B cell (primary cell): Measurements from ENCODE around the gene GRPEL1. TPM values are rescaled to one million over a fixed set of nuclear protein-coding genes. Genes with fewer than 3 reads are reported as not detected.

Source experiments
- ATAC-seq: fragments of 200-7000 bp; cut with Tn5 transposase; one replicate; pipeline ENCODE4 v1.10.0; 2021; ENCODE audit warnings: low read depth, mild to moderate bottlenecking, moderate number of reproducible peaks, moderate library complexity
- CTCF ChIA-PET: fragments of 350-600 bp; sonication (Branson Sonifier 250); formaldehyde crosslinking; loops from one replicate; lab custom pipeline; 2021; ENCODE audit warnings: antibody characterized with exemption, inconsistent platforms; lab: Charles Lee
- POLR2A ChIA-PET: fragments of 350-600 bp; sonication (Branson Sonifier 250); formaldehyde crosslinking; loops from one replicate; lab custom pipeline; 2021; ENCODE audit warnings: antibody characterized with exemption; lab: Charles Lee
- DNase-seq: peaks from one replicate; pipeline ENCODE4 v3.0.0; 2013
- H2AFZ ChIP-seq: 2 replicates; pipeline ENCODE4 v1.6.1; 2012; ENCODE audit warnings: mild to moderate bottlenecking, low read depth, low read length; ENCODE audit not compliant: insufficient read depth, poor library complexity, severe bottlenecking
- H3K27ac ChIP-seq, 2 donors: 1 replicate in 1 of 2; 2 replicates in 1 of 2; pipeline ENCODE4 v1.5.1; 2012 to 2013; ENCODE audit warnings: low read length in 2 of 2, mild to moderate bottlenecking in 2 of 2, moderate library complexity in 1 of 2
- H3K27me3 ChIP-seq, 4 experiments: fragments of 200-600 bp in 1 of 4; sonication (generic) in 1 of 4; replicated peaks in 1 of 4; 1 replicate in 2 of 4; 2 replicates in 2 of 4; pipeline versions ENCODE4 v1.6.1 to v1.7.0; 2013 to 2016; ENCODE audit warnings: low read length in 3 of 4, mild to moderate bottlenecking in 2 of 4, mixed read lengths in 1 of 4, moderate library complexity in 1 of 4; ENCODE audit not compliant: insufficient read depth in 4 of 4, control insufficient read depth in 3 of 4; ENCODE audit errors: control extremely low read depth in 1 of 4
- H3K36me3 ChIP-seq, 2 experiments: replicated peaks in 1 of 2; 1 replicate in 1 of 2; 2 replicates in 1 of 2; pipeline versions ENCODE4 v1.6.1 to v1.7.1; 2013; ENCODE audit warnings: low read length in 1 of 2; ENCODE audit not compliant: insufficient read depth in 2 of 2, control insufficient read depth in 1 of 2; ENCODE audit errors: control extremely low read depth in 1 of 2, extremely low read depth in 1 of 2
- H3K4me1 ChIP-seq, 2 donors: fragments of 200-600 bp in 1 of 2; sonication (generic) in 1 of 2; 1 replicate in 1 of 2; 2 replicates in 1 of 2; pipeline versions ENCODE4 v1.5.1 to v1.6.1; 2013 to 2017; ENCODE audit warnings: low read length in 2 of 2; ENCODE audit not compliant: control insufficient read depth in 2 of 2, insufficient read depth in 2 of 2
- H3K4me2 ChIP-seq: replicated peaks from 2 replicates; pipeline ENCODE3; 2012; ENCODE audit warnings: mild to moderate bottlenecking, low read depth, low read length; ENCODE audit not compliant: poor library complexity, severe bottlenecking
- H3K4me3 ChIP-seq, 5 experiments: fragments of 200-600 bp in 1 of 5; sonication (generic) in 1 of 5; 1 replicate in 3 of 5; 2 replicates in 2 of 5; pipeline versions ENCODE4 v1.5.1 to v1.7.0; 2011 to 2016; ENCODE audit warnings: low read length in 4 of 5, mild to moderate bottlenecking in 4 of 5, low read depth in 2 of 5, control low read depth in 1 of 5, moderate library complexity in 1 of 5; ENCODE audit not compliant: insufficient read depth in 1 of 5; ENCODE audit errors: control extremely low read depth in 1 of 5, extremely low read depth in 1 of 5
- H3K79me2 ChIP-seq: fragments of 200-600 bp; sonication (generic); one replicate; pipeline ENCODE4 v1.6.0; 2016; ENCODE audit warnings: low read length; ENCODE audit not compliant: control insufficient read depth, insufficient read depth
- H3K9ac ChIP-seq: fragments of 200-600 bp; sonication (generic); 2 replicates; pipeline ENCODE4 v1.6.1; 2017; ENCODE audit warnings: mild to moderate bottlenecking, low read length, moderate library complexity
- H3K9me3 ChIP-seq, 3 donors: one replicate each; pipeline versions ENCODE4 v1.6.1 to v1.7.1; 2013; ENCODE audit warnings: low read length in 2 of 3; ENCODE audit not compliant: control insufficient read depth in 2 of 3, insufficient read depth in 1 of 3; ENCODE audit errors: control extremely low read depth in 1 of 3
- H4K20me1 ChIP-seq: 2 replicates; pipeline ENCODE4 v1.6.0; 2012; ENCODE audit warnings: mild to moderate bottlenecking, low read length; ENCODE audit not compliant: insufficient read depth, control insufficient read depth, poor library complexity, severe bottlenecking
- H3K27ac Mint-ChIP-seq: one replicate; pipeline ENCODE4 v1.8.0; 2021; ENCODE audit warnings: mixed read lengths
- H3K27me3 Mint-ChIP-seq: one replicate; pipeline ENCODE4 v1.8.0; 2021; ENCODE audit warnings: mixed read lengths
- H3K4me1 Mint-ChIP-seq: one replicate; pipeline ENCODE4 v1.8.0; 2021; ENCODE audit warnings: mixed read lengths
- H3K4me3 Mint-ChIP-seq: one replicate; pipeline ENCODE4 v1.8.0; 2021; ENCODE audit warnings: mixed read lengths
- H3K9me3 Mint-ChIP-seq: one replicate; pipeline ENCODE4 v1.8.0; 2022; ENCODE audit warnings: mixed read lengths; ENCODE audit not compliant: insufficient read depth
- EZH2 ChIP-seq: IDR thresholded peaks from 2 replicates; pipeline ENCODE4 v1.6.1; 2012; ENCODE audit warnings: borderline replicate concordance, low read depth, mild to moderate bottlenecking, moderate library complexity, low read length; ENCODE audit not compliant: insufficient read depth, poor library complexity, severe bottlenecking
- WGBS: methylation state at CpG from one replicate; pipeline ENCODE4 v1.1.5; 2013; ENCODE audit warnings: missing lambda C conversion rate; ENCODE audit not compliant: insufficient coverage; 5-methylcytosine and 5-hydroxymethylcytosine counted together
- intact Hi-C: fragments of 100-400 bp; cut with micrococcal nuclease; formaldehyde crosslinking; loops from one replicate; pipeline ENCODE4 v1.10.0; 2022
- polyA plus RNA-seq: library from polyadenylated mRNA; depleted of rRNA; stranded (reverse); fragments of >200 nt; gene quantifications from 2 replicates; pipeline ENCODE4 v1.2.3, GENCODE V29; 2012
- total RNA-seq, 2 donors: library from RNA; stranded (reverse); fragments of 120-200 nt in 1 of 2; gene quantifications; 1 replicate in 1 of 2; 2 replicates in 1 of 2; pipeline versions ENCODE4 v1.2.3 to v1.2.4, GENCODE V29; 2013 to 2022
- TF ChIP-seq, protein P1 (sequence below): fragments of 200-600 bp; IDR thresholded peaks from one replicate; pipeline ENCODE4 v1.8.0; 2022; ENCODE audit warnings: antibody characterized with exemption, mild to moderate bottlenecking

Gene GRPEL1
- total and polyA plus RNA-seq, 2 donors (not counting 1 experiment from before 2014, with no cell fraction given): 15.0 to 26.0 TPM

DNA sequence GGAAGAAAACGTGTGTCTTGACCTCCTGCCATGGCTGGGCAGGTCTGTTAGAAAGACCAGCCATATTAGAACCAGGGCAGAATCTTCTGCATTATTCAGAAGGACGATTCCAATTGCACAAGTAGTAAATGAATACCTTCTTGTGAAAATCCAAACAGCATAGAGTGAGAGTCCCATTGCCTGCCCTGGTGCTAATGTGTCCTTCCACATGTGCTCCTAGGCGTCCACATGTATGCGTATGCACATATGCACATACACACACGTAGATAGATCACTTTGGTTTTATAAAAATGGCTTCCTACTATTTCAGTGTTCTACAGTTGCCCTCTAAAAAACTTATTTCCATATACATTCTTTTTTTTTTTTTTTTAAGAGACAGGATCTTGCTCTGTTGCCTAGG lies 10.2 kb upstream of the GRPEL1 start:
- no peak overlapping the region for H3K4me3 ChIP-seq
- DNase-seq (no peak), ATAC-seq (no peak)
- intact Hi-C loops: no loop called here
- H3K4me2 ChIP-seq: no peak overlapping the region
- H2AFZ ChIP-seq: no peak overlapping the region
- Mint-ChIP-seq H3K27ac (no peak overlapping the region), H3K4me3 (no peak overlapping the region), H3K27me3 (peaks cover 33% of the 10 kb centered on the region), H3K4me1 (no peaks in the 10 kb centered on the region), H3K9me3 (no peaks in the 10 kb centered on the region)
- no peak overlapping the region for H3K27ac ChIP-seq
- no peak for TF ChIP-seq EZH2
- TF ChIP-seq, protein P1, sequence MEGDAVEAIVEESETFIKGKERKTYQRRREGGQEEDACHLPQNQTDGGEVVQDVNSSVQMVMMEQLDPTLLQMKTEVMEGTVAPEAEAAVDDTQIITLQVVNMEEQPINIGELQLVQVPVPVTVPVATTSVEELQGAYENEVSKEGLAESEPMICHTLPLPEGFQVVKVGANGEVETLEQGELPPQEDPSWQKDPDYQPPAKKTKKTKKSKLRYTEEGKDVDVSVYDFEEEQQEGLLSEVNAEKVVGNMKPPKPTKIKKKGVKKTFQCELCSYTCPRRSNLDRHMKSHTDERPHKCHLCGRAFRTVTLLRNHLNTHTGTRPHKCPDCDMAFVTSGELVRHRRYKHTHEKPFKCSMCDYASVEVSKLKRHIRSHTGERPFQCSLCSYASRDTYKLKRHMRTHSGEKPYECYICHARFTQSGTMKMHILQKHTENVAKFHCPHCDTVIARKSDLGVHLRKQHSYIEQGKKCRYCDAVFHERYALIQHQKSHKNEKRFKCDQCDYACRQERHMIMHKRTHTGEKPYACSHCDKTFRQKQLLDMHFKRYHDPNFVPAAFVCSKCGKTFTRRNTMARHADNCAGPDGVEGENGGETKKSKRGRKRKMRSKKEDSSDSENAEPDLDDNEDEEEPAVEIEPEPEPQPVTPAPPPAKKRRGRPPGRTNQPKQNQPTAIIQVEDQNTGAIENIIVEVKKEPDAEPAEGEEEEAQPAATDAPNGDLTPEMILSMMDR: no peak
- peaks cover 0 to 7% (median 0%) of the 10 kb centered on the region in 3 donors for H3K9me3 ChIP-seq
- 83% methylated on average over 5 of the region's 5 CpGs for WGBS
- H3K36me3 ChIP-seq: no peaks in the 10 kb centered on the region
- H4K20me1 ChIP-seq: no peaks in the 10 kb centered on the region
- POLR2A ChIA-PET: no interaction called here
- no peaks in the 10 kb centered on the region for H3K79me2 ChIP-seq
- H3K4me1 ChIP-seq: no peaks in the 10 kb centered on the region
- peaks cover 0 to 5% (median 3%) of the 10 kb centered on the region in 4 experiments for H3K27me3 ChIP-seq
- CTCF ChIA-PET: interaction anchor here (1.1 kb wide), 1 partner anchor 204 kb away, joined by 3 read pairs; no protein-coding TSS in a partner anchor
- no peak overlapping the region for H3K9ac ChIP-seq

DNA sequence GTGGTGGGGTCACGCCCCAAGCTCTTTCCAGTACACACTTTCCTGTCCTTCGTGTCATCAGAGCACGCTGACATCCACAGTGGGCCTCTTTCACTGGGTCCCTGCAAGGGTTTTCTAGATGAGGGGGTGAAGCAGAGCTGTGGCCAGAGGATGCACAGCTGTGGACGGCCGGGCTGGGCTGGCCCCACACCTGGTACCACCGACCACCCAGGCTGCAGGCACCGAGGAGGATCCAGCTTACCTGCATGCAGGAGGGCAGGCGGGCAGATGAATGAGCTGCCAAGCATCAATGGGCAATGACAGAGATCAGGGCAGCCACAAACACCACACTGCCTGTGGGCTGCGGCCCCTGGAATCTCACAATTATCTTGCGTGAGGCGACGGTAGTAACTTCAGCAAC lies 9.5 kb upstream of the GRPEL1 start:
- H3K4me3 Mint-ChIP-seq: no peak overlapping the region

More for the DNA sequence above, 9.5 kb upstream of the GRPEL1 start:
- WGBS: 88% methylated on average over 11 of the region's 12 CpGs
- Histone ChIP-seq H3K4me2 (no peak overlapping the region), H3K27ac (no peak overlapping the region), H3K36me3 (no peaks in the 10 kb centered on the region), H3K9me3 (peaks cover 0 to 7% (median 0%) of the 10 kb centered on the region in 3 donors), H4K20me1 (no peaks in the 10 kb centered on the region), H3K79me2 (no peaks in the 10 kb centered on the region), H3K9ac (no peak overlapping the region), H3K4me3 (no peak overlapping the region), H2AFZ (no peak overlapping the region), H3K4me1 (no peaks in the 10 kb centered on the region), H3K27me3 (peaks cover 0 to 4% (median 0%) of the 10 kb centered on the region in 4 experiments)
- intact Hi-C loops: no loop called here
- Mint-ChIP-seq H3K9me3 (no peaks in the 10 kb centered on the region), H3K27ac (no peak overlapping the region), H3K4me1 (no peaks in the 10 kb centered on the region), H3K27me3 (peaks cover 29% of the 10 kb centered on the region)
- no peak for TF ChIP-seq EZH2
- TF ChIP-seq, protein P1: no peak
- ChIA-PET CTCF (interaction anchor here (1.1 kb wide), 2 partner anchors 23 to 204 kb away, joined by 3 read pairs; no protein-coding TSS in a partner anchor), POLR2A (no interaction called here)
- ATAC-seq (no peak), DNase-seq (no peak)
